Measurements from ENCODE around the gene RERG.

The RERG gene

GRCh38 chr12:15157269-15157671 lies 63.9 kb downstream of the RERG start:
- CTCF ChIA-PET, result interaction anchor here (1.2 to 6.4 kb wide), 2 partner anchors 13 to 64 kb away, joined by 3 to 101 read pairs; partner anchors contain the start of gene RERG

More at GRCh38 chr12:15157269-15157671, 63.9 kb downstream of the RERG start:
- TF ChIP-seq GLIS1 (tag by site-specific recombination; IDR thresholded peaks at IDR 0.05) (no peak), RBAK (tag by site-specific recombination; IDR thresholded peaks at IDR 0.05) (no peak), ZNF184 (tag by site-specific recombination; IDR thresholded peaks at IDR 0.05) (no peak), ZNF132 (tag by site-specific recombination; IDR thresholded peaks at IDR 0.05; ENCODE audit: borderline replicate concordance) (no peak), ZNF777 (tag by site-specific recombination; IDR thresholded peaks at IDR 0.05; ENCODE audit: borderline replicate concordance) (no peak), ZFP41 (tag by site-specific recombination; IDR thresholded peaks at IDR 0.05; ENCODE audit: borderline replicate concordance) (no peak), REST (tag by site-specific recombination; IDR thresholded peaks at IDR 0.05) (no peak), KLF17 (tag by site-specific recombination; IDR thresholded peaks at IDR 0.05) (no peak), YY1 (tag by site-specific recombination; IDR thresholded peaks at IDR 0.05) (no peak), ZBTB20 (tag by site-specific recombination; IDR thresholded peaks at IDR 0.05) (no peak), ZNF221 (tag by site-specific recombination; IDR thresholded peaks at IDR 0.05; ENCODE audit: borderline replicate concordance) (no peak), ZNF600 (tag by site-specific recombination; IDR thresholded peaks at IDR 0.05) (no peak), ZNF274 (IDR thresholded peaks at IDR 0.05; ENCODE audit: low read length) (no peak), ZNF274 (tag by site-specific recombination; IDR thresholded peaks at IDR 0.05; ENCODE audit: borderline replicate concordance) (no peak), ZNF350 (tag by site-specific recombination; IDR thresholded peaks at IDR 0.05) (no peak), ZNF404 (tag by site-specific recombination; IDR thresholded peaks at IDR 0.05) (no peak)
- TF ChIP-seq, protein P1, sequence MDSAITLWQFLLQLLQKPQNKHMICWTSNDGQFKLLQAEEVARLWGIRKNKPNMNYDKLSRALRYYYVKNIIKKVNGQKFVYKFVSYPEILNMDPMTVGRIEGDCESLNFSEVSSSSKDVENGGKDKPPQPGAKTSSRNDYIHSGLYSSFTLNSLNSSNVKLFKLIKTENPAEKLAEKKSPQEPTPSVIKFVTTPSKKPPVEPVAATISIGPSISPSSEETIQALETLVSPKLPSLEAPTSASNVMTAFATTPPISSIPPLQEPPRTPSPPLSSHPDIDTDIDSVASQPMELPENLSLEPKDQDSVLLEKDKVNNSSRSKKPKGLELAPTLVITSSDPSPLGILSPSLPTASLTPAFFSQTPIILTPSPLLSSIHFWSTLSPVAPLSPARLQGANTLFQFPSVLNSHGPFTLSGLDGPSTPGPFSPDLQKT (IDR thresholded peaks at IDR 0.05; ENCODE audit: borderline replicate concordance, low read depth, low read length), result no peak
- TF ChIP-seq, protein P2, sequence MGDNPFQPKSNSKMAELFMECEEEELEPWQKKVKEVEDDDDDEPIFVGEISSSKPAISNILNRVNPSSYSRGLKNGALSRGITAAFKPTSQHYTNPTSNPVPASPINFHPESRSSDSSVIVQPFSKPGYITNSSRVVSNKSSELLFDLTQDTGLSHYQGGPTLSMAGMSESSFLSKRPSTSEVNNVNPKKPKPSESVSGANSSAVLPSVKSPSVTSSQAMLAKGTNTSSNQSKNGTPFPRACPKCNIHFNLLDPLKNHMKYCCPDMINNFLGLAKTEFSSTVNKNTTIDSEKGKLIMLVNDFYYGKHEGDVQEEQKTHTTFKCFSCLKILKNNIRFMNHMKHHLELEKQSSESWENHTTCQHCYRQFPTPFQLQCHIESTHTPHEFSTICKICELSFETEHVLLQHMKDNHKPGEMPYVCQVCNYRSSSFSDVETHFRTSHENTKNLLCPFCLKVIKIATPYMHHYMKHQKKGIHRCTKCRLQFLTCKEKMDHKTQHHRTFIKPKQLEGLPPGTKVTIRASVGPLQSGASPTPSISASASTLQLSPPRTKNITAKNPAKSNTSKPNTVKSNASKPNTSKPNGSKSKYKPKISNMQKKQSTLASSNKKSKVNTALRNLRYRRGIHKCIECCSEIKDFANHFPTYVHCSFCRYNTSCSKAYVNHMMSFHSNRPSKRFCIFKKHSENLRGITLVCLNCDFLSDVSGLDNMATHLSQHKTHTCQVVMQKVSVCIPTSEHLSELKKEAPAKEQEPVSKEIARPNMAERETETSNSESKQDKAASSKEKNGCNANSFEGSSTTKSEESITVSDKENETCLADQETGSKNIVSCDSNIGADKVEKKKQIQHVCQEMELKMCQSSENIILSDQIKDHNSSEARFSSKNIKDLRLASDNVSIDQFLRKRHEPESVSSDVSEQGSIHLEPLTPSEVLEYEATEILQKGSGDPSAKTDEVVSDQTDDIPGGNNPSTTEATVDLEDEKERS (tag by site-specific recombination; IDR thresholded peaks at IDR 0.05), result no peak
- H3K4me3 ChIP-seq (ENCODE audit: low read depth, low read length), result no peak overlapping the region
- H3K9me3 ChIP-seq (ENCODE audit: control insufficient read depth, insufficient read depth, low read depth, low read length), result no peaks in the 10 kb centered on the region
- H3K27ac ChIP-seq (ENCODE audit: extremely low read depth, low read depth, low read length), result no peak overlapping the region
- H3K4me1 ChIP-seq (ENCODE audit: control insufficient read depth, insufficient read depth, low read length), result peaks cover 5% of the 10 kb centered on the region; the same call in 1 of the 2 replicates
- no peaks in the 10 kb centered on the region for H3K36me3 ChIP-seq (ENCODE audit: control insufficient read depth in 2 of 2, insufficient read depth in 1 of 2, low read length in 2 of 2)
- POLR2A ChIA-PET, result no interaction called here

Data from HEK293 (cell line).